GM21447 (cell line): ENCODE data around the gene IMPG2.

Source experiments
- ATAC-seq: cut with Tn5 transposase; IDR thresholded peaks from one replicate; pipeline ENCODE4 v1.9.1; 2021; ENCODE audit not compliant: unreplicated experiment

The IMPG2 gene

DNA sequence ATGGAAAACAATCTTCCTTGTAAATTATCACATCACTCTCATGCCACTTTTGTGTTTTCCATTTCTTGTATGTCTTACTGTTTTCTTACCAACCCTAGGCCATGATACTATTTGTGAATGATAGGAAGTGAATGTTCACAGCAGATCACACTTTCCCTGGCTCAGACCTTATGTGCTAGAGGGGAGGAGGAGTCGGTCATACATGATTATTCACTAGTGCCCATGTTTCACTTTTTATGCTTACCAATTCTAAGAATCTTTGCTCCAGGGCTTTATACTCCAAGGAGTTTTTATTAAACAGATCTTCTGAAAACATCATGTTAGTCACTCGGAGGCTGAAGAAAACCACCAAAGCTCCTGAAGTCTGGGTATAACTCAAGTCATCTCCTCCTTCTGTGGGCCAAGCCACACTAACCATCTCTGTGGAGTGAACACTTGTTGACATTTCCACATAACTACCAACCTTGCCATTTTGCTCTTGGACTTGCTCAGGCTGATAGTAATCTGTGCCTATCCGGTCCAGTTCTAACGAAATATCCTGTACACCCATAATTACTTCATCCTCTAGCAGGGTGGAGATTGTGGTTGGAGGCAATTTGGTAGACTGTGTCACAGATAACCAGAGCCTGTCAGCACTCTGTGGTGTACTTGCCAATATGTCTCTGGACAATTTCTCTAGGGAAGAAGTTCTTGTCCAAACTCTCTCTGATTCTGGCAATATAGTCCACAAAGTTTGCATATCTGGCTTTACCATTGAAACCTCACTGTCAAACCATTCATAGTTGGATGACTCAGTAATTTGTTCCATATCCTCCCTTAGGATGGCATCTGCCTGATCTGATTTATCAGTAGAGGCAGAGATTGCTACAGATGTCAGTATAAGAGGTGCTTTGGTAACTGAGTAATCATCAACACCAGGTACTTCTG is 76.8 kb downstream of the IMPG2 start:
- no peak for ATAC-seq

DNA sequence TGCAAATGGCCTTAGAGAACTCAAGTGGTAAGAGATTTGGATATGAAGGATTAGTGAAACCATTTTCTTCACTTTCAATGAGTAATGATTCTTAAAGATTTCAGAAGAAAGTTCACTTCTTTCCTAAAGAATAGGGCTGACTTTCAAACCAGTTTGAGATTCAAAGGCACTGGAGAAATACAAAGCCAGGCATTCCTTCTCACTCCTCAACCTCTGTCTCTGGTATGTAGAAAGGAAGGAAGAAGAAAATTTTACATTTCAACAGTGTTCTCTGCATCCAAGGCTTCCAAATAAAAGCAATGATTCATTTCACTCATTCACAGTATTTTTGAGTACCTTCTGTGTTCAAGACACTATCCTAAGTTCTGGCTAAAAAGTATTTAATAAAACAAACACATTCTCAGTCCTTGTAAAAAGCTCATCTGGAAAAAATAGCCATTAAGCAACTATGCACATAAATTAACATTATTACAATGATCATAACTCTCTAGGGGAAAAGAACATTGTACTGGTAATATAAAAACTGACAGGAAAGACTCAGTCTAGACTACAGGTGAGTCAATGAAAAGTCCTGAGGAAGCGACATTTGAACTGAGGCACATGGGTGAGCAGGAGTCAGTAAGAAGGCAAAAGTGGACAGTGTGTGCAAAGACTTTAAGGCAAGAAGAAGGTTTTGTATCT is 79.5 kb downstream of the IMPG2 start:
- ATAC-seq: no peak

DNA sequence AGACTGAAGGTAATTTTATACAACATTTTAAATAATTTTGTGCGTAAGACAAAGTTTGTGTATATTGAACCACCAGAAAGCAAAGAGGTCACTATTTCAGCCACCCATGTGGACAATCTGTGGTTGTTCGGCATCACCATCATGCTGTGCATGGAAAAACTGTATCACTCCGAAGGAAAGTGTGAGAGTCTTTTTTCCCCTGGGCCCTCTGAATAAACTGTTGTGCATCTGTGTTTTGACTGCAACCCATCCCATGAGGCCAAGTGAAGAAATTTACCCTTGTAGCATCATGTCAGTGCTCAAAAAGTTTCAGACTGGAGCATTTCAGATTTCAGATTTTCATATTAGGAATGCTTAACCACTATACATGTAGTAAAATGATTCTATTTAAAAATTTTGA is 85.3 kb downstream of the IMPG2 start:
- no peak for ATAC-seq

DNA sequence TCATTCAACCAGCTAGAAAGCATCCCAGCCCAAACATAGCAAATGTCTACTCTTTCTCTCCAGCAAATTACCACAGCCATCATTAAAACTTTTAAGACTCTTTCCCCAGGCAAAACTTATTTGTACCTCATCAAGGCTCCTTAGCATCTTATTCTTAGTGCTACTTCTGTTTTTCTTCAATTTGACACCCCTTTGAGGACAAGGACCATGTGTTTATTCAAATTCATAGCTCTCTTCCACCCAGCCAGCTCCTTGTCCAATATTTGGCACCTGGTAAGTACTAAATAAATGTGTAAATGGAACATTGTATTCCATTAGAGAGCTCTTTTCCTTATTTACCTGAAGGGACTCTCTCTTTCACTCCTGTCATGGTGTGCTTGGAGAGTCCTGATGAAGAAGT is 89.8 kb downstream of the IMPG2 start:
- ATAC-seq: no peak

DNA sequence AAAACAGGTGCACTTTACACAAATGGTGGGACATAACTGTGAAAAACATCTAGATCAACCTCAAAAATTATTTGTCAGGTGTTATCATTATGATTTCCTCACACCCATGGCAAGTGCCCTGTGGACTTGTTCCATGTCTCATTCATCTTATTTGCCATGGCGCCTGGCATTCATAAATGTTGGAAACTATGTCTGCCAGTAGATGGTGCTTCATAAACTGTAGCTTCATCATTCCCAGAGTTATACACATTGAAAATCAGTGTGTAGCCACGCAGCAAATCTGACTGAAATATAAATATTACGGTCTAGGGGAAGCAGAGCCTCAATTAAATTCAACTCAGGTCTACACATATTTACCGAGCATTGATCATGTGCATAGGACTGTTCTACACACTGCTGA is 90.7 kb downstream of the IMPG2 start:
- ATAC-seq: no peak

DNA sequence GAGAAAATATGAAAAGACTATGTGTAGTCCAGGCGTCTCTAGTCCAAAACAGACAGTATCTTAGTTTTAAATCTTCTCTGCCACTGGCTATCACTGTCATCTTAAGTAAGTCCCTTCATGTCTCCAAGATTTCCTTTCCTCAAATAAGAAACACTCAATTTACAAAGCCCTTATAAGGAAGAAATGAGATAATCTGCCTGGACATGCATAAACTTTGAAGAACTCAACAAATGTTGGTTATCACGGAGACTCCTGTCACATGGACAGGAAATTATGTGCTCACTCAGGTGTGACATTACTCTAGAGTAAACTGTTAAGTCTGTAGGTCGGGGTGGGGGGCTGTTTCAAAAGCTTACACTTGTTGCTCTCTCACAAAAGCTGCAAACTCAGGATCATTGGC is 91.9 kb downstream of the IMPG2 start:
- no peak for ATAC-seq

DNA sequence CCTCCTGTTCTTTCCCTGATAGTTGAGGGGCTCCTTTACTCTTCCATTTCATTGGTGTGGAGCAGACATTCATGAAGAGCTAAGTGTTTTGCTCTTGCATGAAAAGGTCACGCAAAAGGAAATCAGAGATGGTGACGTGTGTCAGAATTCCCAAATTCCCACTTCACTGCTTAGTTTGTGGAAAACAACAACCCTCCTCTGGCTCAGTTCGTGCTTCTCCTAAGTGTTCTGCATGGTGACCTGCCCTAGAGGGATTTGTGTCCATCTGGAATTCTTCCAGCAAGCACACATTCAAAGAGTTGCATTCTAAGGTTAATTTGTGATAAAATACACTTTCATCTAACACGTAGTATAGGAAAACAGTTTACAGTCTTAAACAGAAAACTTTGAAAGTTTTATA is 95.6 kb downstream of the IMPG2 start:
- no peak for ATAC-seq

DNA sequence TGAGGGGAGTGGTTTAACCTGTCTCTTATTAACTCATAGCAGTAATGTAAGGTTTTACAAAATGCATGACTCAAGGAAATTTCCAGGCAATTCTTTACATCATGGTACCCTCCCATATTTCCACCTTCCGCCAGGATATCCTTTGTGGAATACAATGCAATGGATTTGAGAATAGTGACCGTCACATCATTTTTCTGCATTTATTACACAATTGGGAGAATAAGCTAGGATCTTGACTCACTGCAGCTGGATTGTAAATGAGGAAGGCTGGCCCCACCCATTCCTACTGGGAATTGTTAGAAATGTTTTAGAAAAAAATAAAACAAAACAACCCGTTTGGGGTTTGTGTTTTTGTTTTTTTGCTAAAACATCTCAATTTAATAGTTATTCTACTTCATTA is 97.4 kb downstream of the IMPG2 start:
- no peak for ATAC-seq

DNA sequence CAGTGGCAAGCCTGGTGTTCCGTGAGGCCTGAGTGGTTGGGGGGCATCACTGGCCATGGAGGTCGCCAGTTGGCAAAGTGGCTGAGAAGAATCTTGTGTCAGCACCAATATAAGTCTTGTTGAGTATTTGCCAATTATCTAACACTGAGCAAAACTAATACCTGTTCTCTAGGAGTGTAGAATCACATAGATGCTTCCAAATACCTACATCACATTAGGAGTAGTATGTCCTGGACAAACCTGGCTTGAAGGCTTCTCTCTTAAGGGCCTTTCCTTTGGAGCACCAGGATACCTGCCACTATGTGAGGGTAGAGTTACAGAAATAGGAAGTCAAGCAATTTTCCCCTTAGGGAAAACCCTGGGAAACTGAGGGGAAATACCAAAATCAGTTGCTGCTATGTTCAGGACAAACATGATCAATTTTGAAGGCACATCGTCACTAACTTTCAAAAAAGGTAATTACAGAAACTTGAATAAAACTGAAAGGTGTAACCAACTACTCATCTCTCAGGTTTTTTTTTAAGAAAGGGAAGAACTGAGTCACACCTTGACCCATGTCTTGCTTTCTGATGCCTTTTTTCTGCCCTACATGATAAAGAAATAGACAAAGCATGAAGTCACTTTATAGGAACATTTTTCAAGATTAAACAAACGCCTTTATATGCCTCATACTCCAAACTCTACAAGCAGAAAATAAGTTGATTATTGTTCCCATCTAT is 100.4 kb downstream of the IMPG2 start:
- no peak for ATAC-seq

DNA sequence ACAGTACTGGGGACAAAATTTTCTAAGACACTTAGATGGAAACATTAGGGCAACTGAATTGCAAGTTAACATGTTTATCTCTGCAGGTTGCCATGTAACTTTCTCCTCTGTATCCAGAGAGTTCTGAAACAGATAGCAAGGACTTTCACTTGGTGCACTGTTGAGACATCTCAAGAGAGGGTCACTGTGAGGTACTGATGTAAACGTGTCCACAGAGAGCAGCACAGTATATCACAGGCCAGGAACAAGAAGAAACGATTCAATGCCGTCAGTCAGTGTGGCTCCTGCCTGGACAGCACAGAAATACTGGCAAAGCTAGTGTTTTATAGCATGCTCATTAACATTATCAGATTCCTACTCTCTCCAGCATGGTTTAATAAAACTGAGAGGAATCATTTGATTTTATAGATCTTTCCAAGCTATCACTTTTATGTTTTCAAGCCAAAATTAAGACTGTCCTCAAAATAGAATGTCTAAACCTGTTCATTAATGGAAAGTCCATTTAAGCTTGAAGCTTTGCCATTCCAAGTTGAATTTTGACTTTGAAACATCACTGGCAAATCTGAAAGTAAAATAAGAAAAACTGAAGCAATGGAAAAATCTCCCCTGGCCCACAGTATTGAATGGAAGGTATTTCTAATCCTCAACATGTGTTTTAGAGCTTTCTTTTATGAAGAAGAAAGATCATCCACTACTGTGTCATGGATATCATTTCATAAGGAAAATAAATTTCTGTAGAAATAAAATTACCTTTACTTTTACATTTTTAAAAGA is 102.7 kb downstream of the IMPG2 start:
- ATAC-seq: no peak

DNA sequence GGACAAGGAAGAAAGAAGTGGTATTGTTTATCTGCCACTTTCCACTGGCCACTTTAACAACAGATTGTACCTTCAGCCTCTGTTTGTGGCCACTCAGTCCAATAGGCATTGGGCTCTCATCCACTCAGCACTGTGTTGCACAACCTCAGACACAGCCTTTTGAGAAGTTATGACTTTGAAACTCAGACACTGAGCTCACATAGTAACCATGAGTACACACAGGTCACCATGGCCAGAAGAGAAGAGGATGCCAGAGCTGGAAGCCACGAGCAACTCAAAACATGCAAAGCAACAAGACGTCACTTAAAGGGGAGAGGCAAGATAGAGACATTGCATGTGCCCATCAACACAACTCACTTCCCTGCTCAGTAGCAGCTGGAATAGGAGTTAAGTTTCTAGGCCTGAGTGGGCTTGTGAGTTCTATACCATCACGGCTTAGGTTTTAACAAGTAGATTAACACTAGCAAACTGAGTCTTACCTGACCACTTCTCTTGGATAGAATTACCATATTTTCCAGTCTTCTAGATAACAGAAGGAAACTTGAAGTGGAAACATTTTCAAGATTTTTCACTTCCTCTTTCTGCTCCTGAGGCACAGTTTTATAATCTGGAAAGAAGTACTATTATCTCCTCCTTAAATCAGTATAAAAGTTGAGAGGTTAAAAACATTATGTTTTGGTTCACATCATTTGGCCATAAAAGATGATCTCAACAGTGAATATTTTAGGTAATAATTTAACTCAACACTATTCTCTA is 103.5 kb downstream of the IMPG2 start:
- ATAC-seq: no peak

DNA sequence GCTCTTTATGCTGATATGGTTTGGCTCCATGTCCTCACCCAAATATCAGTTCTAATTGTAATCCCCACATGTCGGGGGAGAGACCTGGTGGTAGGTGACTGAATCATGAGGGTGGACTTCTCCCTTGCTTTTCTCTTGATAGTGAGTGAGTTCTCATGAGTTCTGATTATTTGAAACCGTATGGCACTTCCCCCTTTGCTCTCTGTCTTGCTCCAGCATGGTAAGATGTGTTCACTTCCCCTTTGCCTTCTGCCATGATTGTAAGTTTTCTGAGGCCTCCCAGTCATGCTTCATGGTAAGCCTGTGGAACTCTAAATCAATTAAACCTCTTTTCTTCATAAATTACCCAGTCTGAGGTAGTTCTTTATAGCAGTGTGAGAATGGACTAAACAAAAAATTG is 107.6 kb downstream of the IMPG2 start:
- ATAC-seq: no peak

DNA sequence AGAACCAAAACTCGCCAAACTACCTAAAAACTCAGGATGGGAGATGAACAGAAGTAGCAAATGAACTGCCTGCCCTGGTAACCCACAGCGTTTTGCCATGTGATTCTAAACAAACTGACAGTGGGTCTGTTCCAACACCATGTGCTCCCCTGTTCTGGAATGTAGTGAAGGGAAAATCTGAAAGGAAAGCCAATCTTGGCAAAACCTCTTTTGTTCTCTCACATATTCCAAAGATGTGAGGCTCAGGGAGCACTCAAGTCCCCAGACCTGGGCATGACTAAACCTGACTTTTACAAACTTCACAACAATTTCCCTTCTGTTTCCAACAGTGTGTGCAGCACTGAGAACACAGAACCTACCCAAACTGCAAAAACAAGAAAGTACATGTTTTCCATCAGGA is 116.1 kb downstream of the IMPG2 start:
- no peak for ATAC-seq

DNA sequence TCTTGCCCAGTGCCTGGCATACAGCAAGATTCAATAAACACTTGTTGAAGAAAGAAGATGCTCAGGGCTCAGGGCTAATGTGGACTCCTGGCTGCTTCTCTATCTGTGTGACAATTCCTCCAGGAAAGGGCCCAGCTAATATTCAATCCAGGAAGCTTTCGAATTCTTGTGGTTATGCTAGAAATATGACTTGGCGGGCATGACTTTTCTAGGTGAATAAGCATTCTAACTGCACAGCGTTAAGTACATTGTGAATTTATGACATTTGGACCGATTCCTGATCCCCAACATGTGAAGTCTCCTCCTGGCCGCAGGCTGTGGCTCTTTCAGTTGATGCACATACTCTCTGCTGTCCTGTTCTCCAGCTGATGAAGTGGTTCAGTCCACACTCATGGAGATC is 117.0 kb downstream of the IMPG2 start:
- no peak for ATAC-seq

DNA sequence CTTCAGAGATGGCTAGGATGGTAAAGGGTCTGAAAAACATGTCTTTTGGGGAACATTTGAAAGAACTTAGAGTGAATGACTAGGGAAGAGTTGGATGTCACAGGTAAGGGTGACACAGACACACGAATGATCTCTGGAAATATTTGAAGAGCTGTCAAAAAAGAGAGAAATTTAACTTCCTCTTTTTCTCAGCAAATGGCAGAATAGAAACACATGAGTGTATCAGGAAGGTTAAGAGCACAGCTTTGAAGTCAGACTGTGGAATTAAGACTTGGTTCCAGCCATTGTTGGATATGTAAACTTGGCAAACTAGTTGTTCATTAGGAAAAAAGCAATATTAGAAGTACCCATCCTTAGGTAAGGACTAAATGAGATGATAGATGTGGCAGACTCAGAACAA is 117.7 kb downstream of the IMPG2 start:
- no peak for ATAC-seq

DNA sequence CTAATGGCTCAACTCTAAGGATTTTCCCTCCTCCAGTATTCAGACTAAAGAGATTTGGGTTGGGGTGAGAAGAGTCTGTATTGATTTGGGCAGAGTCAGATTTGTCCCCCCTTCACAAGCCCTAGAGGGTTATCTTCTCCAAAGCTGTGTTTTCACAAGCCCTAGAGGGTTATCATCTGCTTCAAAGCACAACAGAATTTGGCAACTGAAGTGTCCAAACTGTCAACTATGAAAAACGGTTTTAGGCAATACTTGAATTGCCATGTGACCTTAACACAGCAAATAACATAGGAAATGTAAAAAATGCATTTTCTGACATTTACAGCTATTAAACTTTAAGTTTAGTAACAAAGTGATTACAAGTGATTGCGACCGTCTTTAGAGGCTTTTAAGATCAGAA is 119.9 kb downstream of the IMPG2 start:
- no peak for ATAC-seq

DNA sequence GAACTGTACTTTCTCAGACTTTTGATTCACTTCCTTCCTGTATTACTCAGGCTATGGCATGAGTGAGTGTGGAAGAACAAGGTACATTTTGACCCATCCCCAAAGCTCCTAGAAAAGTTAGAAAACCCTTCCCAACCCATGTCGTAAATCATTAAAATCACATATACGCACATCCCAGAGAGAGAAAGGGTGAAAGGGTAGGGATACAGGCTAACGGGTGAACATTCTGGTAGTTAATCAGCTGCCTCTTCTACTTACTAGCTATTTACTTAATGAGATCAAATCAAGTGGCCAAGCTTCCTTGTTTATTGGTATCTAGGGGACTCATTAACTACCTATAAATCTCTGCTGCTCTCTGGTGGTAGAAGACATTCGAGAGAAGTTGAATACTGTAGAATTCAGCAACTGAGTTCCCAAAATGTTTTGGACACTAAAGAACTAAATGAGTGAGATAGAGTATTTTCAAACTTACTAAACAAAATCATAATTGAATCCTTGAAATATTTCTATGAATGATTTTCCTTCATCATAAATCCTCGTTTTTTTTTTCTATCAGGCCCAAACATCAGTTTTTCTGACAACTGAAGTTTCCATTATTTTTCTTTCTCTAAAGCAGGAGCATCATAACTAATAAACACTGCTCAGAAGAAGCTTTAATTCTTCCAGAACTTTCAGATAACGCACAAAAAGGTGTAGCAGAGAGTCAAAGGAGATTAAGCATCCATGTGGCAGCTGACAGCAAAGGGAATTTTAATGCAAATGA is 124.2 kb downstream of the IMPG2 start:
- no peak for ATAC-seq

DNA sequence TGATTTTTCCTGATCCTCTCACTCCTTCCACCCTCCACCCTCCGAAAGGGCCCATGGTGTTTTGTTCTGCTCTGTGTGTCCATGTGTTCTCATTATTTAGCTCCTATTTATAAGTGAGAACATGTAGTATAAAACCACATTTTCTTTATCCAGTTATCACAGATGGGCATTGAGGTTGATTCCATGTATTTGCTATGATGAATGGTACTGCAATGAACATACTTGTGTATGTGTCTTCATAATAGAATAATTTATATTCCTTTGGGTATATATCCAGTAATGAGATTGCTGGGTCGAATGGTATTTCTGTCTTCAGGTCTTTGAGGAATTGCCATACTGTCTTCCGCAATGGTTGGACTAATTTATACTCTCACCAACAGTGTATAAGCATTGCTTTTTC is 126.0 kb downstream of the IMPG2 start:
- no peak for ATAC-seq

DNA sequence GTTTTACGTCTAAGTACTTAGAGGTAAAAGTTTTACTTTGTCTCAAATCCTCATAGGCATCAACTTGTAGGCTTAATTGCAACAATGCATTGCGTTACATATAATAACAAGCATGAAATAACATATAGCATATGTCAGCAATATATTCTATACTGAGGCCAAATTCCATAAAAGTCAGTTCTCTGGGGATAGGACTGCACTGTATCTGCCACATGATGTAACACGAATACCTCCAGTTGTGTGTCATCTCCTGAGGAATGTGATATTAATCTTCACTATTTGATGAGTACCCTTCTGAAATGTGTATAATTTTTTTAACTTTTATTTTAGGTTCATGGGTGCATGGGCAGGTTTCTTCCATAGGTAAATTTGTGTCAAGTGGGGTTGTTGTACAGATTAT is 126.4 kb downstream of the IMPG2 start:
- no peak for ATAC-seq

DNA sequence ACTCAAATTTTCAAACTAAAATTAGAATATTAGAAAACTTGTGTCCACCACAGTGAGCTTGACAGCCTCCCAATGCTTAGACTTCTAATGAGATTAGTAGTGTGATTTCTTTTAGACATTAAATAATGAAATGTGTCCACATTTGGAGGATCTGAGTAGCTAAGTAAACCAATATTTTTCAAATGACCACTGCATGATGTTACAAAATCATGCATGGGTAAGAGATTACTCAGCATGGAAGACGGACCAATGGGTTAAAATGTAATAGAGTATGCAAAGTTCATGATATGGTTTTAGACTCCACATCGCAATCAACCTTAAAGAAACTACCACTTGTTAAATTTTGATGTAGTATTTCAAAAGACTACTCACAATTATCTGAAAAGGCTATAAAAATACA is 130.6 kb downstream of the IMPG2 start:
- ATAC-seq: no peak
